ENCODE data around the gene TOPBP1.
"Not testable (repeated sequence)": the region's sequence is repeated elsewhere in the genome, so short reads cannot be mapped to it uniquely, and the experiment has no call there.

The TOPBP1 gene

DNA sequence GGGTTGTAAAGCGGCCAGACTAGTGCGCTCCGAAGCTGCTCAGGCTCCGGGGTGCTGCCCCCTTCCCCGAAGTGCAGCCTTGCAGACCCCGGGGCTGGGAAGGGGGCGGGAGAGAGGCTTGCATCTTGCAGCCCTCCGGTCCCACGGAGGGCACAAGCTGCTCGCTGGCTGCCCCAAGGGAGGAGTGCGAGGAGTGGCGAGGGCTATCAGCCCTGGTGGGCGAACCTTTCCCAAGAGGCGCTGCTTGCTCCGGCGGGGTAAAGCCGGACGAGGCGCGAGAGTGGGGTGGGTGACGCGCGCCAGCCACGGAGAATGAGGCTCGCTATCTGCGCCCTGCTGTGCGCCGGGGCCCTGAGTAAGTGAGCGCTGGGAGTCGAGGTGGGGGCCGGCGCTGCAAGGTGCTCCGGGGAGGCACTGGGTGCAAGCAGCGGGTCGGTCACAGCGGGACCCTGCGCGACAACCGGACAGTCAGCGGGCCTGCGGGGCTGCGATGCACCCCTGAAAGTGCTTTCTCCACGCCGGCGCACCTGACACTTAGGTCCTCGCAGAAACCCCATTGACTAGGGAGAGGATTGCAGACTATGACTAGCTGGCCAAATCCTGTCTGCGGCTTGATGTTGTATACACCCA lies 12.7 kb upstream of the TOPBP1 start:
- no peak for DNase-seq (ENCODE audit: low spot score)

DNA sequence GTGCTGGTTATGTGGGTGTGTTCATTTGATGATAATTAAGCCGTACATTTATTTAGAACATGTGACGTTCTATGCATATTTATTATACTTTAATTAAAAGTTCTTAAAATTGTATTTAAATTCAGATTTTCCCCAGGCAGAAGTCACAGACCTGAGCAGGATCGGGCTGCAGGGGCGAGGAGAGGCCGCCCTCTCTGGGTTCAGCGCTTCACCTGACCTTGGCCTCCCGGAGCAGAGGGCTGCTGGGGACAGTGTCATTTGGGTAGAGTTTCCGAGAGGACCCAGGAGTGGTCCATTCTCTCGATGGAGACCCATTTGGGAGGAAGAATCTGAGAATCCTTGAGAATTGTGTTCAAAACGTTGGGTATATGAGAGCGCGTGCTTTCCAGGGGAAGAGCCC lies 12.0 kb upstream of the TOPBP1 start:
- DNase-seq (ENCODE audit: low spot score), result no peak

DNA sequence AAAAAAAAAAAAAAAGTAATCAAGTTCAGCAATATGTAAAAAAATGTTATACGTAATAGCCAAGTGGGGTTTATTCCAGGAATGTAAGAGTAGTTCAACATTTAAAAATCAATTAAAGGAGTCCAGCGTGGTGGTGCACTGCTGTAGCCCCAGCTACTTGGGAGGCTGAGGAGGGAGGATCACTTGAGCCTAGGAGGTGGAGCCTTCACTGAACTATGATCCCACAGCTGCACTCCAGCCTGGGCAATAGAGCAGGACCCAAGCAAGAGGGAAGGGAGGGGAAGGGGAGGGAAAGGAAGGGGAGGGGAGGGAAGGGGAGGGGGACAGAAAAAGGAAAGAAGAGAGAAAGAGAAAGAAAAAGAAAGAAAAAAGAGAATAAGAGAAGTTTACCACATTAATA lies 10.7 kb upstream of the TOPBP1 start:
- DNase-seq (ENCODE audit: low spot score), result no peak

DNA sequence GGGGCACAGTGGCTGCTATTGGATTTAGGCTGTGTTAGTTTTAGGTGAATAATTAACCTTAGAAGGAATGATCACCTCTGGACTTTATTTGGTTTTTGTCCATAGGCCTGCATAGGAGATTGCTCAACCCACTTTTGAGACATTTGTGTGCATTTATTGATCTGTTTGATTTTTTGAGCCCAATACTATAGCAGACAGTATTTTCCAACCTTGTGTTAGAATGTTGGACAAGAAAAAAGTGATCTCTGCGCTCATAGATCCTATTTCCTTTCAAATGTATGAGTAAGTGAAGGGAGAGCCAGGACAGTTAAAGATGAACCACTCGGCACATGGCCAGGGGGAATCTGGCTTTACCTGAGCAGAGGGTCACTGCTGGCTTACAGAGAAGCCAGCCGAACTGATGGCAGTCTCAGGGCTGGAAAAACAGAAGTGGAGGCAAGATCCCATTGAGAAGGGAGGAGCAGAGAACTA lies 8.8 kb upstream of the TOPBP1 start:
- DNase-seq (ENCODE audit: low spot score), result no peak

DNA sequence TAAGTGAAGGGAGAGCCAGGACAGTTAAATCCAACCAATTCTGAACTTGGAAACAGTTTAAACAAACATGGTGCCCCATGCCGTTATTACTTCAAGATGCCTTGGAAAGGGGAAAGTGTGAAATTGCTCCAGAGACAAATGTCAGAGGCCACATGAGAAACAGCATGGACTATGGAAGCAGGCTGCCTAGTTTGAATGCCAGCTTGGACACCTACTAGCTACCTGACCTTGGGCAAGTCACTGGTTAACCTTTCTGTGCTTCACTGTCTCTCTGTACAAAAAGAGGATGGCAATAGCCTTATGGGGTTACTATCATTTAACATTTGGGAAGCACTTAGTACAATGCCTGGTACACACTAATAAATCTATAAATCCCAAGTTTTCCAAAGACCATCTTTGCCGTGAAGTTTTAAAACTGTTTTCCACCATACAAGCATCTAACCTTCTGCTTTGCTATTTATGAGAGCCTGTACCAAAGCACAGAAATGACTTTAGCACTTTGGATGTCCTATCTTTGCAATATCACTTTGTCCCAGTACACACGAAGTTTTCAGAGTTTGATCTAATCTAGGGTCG lies 8.3 kb upstream of the TOPBP1 start:
- DNase-seq (ENCODE audit: low spot score), result no peak

DNA sequence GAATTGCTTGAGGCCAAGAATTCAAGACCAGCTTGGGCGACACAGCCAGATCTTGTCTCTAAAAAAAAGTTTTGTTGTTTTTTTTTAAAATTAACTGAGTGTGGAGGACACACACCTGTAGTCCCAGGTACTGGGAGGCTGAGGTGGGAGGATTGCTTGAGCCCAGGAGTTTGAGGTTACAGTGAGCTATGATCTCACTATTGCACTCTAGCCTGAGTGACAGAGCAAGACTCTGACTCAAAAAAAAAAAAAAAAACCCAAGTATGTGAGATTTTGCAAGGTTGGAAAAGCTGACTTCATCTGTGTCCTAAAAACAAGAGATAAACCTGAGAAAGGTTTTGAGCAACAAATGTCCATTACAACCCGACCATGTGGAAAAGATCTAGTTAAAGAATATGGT lies 5.4 kb upstream of the TOPBP1 start:
- no peak for DNase-seq (ENCODE audit: low spot score)

DNA sequence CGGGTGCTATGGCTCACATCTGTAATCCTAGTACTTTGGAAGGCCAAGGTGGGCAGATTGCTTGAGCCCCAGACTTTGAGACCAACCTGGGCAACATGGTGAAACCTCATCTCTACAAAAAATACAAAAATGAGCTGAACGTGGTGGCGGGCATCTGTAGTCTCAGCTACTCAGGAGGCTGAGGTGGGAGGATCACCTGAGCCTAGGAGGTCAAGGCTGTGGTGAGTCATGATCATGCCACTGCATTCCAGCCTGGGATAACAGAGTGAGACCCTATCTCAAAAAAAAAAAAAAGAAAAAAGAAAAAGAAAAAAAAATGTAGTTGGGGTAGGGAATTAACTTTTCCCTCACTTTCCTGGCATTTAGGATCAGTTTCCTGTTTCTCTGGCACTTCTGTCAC lies 3.4 kb upstream of the TOPBP1 start:
- not testable (repeated sequence) for DNase-seq (ENCODE audit: low spot score)

DNA sequence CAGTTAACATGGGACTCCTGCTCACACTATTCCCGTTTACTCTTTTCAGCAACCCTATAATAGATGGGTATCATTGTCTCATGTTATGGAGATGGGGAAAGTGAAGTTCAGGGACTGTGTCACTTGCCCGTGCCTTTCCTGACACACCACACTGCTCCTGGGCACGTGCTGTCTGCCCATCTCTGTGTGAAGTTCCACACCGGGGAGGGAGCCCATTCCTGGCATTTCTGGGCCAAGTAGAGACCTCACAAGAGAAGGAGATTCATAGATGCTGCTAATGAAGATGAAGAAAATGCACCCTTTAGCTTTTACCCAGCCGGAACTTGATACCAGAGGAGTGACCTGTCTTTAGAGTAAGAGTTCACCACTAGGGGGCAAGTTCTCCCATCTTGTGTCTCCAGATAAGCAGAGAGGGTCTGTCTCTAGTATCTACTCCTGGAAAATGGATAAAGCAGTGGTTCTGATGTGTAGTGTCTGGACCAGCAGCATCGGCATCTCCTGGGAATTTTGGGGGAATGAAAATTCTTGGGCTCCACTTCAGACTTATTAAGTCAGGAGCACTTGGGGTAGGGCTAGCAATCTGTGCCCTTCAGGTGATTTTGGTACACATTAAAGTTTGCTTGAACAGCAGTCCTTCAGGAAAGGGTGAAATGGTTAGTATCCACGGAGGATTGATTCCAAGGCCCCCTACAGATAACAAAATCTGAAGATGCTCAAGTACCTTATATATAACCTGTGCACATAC lies 2.0 kb upstream of the TOPBP1 start:
- DNase-seq (ENCODE audit: low spot score), result peak; percentile 38

DNA sequence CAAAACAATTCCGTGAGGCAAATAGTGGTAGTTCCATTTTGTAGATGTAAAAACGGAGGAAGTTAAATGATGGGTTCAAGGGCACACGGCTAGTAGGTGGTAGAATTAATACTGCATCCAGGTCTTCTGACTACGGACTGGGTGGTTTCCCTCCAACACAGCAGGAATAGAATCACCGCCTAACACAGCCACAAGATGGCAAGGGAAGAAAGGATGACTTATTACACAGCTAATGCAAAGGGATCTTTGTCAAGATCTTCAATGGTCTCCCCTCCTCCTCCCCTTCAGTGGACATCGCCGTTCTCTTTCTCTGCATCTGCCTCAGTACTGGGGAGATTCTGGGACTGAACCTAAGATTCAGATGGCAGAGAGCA lies 524 bp upstream of the TOPBP1 start:
- DNase-seq (ENCODE audit: low spot score), result peak; percentile 14

DNA sequence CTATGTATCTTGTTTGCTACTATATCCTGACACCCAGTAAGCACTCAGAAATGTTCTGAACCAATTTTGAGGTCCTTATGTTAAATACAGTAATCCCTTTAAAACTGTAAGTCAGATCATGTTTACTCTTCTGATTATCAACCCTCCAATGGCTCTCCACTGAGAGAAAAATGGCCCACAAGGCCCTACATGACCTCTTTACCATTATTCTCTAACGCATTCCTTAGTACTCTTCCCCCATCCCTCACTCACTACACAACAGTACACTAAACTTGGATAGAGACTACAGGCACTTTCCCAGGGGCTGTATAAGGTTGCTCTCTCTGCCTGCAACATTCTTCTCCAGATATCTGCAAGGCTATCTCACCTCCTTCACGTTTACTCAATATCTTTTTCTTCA lies 1.9 kb downstream of the TOPBP1 start:
- no peak for DNase-seq (ENCODE audit: low spot score)

DNA sequence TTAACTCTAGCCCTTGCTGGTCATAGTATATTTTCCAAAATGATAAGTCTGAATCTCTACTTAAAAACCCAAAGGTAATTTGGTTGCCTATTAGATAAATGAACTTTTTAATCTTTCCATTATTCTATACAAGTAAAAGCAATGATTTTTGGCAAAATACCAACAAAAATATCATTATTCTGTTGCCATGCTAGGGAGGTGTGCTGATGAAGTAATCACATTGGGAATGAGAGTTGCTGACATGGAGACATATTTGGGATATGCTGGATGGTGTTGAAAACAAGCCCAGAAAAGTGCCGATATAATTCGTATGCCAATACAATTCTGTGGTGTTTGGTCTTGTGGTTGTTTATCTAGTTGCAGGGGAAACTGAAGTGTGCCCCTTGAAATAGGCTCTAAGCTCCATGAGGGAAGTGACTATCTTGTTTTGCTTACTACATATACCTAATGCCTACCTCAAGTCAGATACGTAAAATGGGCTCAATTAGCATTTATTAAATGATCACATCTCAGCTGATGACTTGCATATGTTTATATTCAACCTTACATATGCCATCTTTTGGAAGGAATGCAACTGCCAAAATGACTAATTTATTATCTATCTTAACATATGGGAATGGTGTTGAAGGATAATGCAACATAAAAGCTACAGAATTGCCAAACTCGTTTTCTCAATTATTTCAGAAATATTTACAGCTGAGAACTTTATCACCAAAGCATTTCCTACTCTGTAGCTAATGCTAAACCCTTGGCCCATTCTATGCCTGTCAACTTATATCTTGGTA lies 5.8 kb downstream of the TOPBP1 start:
- DNase-seq (ENCODE audit: low spot score), result no peak

DNA sequence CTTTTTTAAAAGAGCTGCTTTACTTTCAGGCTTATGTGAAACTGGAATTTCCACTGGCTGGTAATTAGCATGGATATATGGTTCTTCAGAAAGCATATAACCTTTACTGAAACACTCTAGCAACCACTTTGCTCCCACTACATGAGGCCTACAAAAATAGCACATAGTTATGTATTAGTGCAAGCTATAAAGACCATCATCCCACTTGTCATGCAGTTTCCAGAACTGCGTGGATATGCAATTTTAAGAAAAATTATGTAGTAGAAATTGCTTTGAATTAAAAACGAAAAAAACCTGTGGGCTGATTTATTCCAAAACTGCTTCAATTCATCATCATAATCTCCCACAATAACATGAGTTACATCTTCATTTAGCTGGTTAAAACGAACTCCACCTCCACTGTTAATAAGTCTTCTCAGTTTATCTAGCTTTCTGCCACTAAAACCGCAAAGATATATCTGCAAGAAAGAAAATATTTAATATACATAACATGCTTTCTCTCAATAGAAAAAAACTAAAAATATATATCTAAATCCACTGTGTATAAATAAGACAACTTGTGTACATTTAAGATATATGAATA lies 12.2 kb downstream of the TOPBP1 start:
- no peak for DNase-seq (ENCODE audit: low spot score)

DNA sequence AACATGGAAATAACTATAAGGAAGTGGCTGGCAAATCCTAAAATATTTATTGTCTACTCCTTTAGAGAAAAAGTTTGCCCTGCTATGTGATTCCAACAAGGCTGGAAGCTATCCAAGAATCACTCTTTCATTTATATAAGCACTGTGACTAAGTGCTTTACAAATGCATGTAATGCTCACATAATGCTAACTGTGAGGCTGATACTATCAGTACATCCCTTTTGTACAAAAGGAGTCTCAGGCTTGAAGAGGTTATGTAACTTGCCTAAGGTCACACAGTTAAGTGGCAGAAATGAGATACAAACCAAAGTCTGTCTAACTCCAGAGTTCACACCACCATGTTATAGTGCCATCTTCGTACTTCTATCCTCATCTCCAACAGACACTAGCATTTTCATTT lies 17.0 kb downstream of the TOPBP1 start:
- peak; percentile 43 for DNase-seq (ENCODE audit: low spot score)

DNA sequence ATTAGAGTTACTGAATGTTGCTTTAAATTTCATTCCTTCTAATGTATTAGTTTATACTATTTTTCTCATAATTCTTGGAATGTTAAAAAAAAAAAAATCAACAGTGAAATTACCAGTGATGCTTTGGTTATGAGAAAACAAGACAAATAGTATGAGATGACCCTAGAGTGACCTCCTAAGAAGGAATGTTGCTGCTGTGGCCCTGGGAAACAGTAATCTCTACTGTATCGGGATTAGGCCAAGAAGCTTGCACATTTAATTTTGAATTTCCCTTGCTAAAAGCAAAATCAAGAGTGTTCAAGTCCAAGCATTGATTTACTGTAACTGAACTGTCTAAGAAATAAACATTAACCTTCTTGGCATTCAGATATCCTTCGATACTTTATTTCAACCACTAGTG lies 18.1 kb downstream of the TOPBP1 start:
- DNase-seq (ENCODE audit: low spot score), result no peak

DNA sequence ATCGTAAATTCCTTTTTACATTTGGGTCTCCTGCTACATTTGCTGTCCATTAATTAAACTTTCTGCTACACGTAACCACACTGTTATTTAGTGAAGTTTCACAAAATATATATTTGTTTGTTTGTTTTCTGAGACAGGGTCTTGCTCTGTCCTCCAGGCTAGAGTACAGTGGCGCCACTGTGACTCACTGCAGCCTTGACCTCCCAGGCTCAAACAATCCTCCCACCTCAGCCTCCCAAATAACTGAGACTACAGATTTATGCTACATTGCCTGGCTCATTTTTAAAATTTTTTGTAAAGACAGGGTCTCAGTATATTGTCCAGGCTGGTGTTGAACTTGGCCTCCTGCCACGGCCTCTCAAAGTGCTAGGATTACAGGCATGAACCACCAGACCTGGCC lies 20.5 kb downstream of the TOPBP1 start:
- no peak for DNase-seq (ENCODE audit: low spot score)

DNA sequence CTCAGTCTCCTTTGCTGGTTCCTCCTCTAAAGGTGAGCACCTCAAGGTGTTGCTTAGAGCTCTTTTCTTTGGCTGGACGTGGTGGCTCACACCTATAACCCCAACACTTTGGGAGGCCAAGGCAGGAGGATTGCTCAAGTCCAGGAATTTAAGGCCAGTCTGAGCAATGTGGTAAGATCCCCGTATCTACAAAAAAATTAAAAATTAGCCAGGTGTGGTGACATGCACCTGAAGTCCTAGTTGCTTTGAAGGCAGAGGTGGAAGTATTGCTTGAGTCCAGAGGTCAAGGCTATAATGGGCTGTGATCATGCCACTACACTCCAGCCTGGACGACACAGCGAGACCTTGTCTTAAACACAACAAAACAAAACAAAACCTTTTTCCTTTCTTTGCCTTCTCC lies 28.3 kb downstream of the TOPBP1 start:
- DNase-seq (ENCODE audit: low spot score), result no peak

DNA sequence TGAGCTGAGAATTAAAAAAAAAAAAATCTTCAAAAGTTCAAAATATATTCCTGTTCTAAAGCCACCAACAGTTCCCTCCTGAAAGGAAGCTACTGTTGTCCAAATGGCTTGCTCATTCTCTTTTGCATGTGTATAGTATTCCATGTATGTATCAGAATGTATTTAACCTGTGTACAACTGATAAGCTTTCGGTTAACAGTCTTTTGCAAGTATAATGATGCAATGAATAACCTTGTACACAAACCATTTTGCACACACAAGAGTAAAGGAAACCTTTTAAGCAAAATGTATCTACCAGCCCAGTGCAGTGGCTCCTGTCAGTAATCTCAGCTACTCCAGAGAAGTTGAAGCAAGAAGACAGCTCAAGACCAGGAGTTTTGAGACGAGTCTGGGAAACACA lies 32.6 kb downstream of the TOPBP1 start:
- DNase-seq (ENCODE audit: low spot score), result no peak

DNA sequence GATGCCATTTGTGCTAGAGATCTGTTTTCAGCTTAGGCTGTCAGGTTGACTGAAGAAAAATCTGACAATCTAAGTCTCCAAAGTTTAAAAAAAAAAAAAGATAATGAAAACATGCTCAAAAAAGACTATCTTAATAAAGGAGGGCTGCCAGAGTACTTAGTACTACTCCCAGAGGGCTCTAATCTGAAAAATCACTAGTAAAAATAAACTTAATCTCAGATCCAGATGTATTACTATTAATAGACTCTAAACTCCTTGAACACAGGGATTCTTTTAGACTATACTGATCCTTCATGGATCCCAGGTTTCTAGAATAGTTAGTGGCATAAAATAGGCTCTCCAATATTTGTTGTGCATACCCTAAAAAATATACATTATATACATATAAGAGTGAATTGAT lies 34.0 kb downstream of the TOPBP1 start:
- DNase-seq (ENCODE audit: low spot score), result no peak

DNA sequence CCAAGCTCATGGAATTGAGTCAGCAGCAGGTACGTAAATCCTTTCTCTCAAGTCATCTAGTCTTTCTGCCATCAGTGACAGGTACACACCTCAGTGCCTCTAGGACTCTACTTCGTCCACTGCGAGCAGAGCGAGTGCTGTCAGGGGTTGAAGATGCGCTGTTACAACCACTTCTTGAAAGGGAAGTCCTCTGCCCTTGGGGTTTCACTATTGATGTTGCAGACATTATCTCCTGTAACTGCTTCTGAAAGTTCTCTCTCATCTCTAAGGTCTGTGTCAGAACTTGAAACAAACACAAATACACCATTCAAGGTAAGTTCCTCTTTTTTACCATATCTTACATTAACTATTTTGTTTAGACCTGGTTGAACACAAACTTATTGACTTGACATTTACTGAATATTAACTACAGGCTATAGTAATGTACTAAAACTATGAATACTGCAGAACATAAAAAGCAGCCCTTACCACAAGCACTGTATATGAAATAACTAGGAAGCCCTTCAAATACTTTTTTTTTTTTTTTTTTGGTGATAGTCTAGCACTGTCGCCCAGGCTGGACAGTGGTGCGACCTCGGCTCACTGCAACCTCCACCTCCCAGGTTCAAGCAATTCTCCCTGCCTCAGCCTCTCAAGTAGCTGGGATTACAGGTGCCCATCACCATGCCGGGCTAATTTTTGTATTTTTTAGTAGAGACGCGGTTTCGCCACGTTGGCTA lies 41.5 kb downstream of the TOPBP1 start:
- DNase-seq (ENCODE audit: low spot score), result no peak

DNA sequence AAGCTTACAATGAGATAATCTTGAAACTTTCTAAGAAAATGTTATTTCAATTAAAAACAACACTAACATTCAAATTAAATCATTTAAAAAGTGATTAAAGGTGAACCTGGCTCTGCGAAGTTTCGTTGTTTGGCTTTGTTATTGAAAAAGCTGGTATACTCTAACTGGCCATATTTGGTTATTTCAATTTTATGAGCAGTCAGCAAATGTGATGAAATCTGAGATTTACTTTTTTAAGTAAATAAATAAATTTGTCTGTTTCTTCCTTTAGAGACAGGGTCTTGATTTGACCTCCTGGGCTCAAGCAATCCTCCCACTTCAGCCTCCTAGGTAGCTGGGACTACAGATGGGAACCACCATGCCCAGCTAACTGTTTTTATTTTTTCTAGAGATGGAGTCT lies 50.2 kb downstream of the TOPBP1 start:
- no peak for DNase-seq (ENCODE audit: low spot score)

DNA sequence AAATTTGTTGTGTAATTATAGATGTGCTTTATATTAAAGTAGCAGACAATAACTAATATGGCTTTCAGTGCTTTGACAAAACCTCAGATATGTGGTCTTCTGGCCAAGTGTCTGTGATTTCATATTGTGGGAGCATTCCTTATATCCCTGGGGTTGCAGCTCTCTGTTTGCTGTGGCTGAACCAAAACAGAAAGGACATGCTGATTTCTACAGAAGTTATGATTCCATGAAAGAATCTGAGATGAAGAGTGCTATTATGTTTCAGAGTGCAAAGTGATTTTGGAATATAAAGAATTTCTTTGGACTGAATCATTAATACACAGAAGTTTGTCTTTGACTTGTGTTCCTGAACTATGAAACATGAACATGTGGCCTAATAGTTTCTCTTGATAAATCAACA lies 51.7 kb downstream of the TOPBP1 start:
- DNase-seq (ENCODE audit: low spot score), result peak; percentile 17

DNA sequence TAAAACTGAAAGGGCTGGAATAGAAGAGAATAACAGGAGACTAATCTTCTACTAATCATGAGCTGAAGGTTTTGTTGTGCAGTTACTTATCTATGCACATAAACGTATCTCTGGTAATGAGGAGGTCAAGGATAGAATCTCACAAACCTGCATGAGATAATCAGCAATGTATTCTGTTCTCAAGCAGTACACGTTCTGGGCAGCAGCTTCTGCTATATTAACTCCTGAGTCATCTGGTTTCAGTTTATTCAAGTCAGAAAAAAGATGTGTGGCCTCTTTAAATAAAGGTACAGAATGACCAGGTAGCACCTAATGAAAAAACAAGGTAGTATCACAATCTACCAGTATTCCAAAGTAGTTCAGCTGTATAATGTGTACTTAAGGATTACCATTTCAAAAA lies 53.4 kb downstream of the TOPBP1 start:
- no peak for DNase-seq (ENCODE audit: low spot score)

Data from AG08395 (cell line).